Smooth muscle cell (in vitro differentiated cells): ENCODE measurements around the gene PPP4R3B. TPM values are rescaled to one million over a fixed set of nuclear protein-coding genes. Genes with fewer than 3 reads are reported as not detected.
A peak's percentile ranks its signal among the peaks of the same experiment; 100 is the strongest.

Experiments
- DNase-seq: peaks from one replicate; lab custom pipeline; 2025; ENCODE audit not compliant: unreplicated experiment; lab: John Stamatoyannopoulos, UW
- H2AFZ ChIP-seq: fragments of 200-600 bp; sonication (generic); 2 replicates; pipeline ENCODE4 v1.6.0; 2016; ENCODE audit warnings: antibody characterized with exemption, low read depth, mild to moderate bottlenecking
- H3F3A ChIP-seq: fragments of 200-600 bp; sonication (generic); 2 replicates; pipeline ENCODE4 v1.6.0; 2017; ENCODE audit warnings: antibody characterized with exemption, low read depth
- H3K27ac ChIP-seq: fragments of 200-600 bp; sonication (generic); 2 replicates; pipeline ENCODE4 v1.5.1; 2016; ENCODE audit warnings: low read depth, mild to moderate bottlenecking
- H3K27me3 ChIP-seq: fragments of 200-600 bp; sonication (generic); 2 replicates; pipeline ENCODE4 v1.6.1; 2016; ENCODE audit warnings: low read depth, mild to moderate bottlenecking
- H3K36me3 ChIP-seq: fragments of 200-600 bp; sonication (generic); 2 replicates; pipeline ENCODE4 v1.5.1; 2016; ENCODE audit warnings: low read depth
- H3K4me1 ChIP-seq: fragments of 200-600 bp; sonication (generic); 2 replicates; pipeline ENCODE4 v1.5.1; 2016; ENCODE audit warnings: low read depth
- H3K4me2 ChIP-seq: fragments of 200-600 bp; sonication (generic); 2 replicates; pipeline ENCODE4 v1.6.0; 2016; ENCODE audit warnings: mild to moderate bottlenecking
- H3K4me3 ChIP-seq: fragments of 200-600 bp; sonication (generic); 2 replicates; pipeline ENCODE4 v1.5.1; 2016; ENCODE audit warnings: mild to moderate bottlenecking
- H3K79me2 ChIP-seq: fragments of 200-600 bp; sonication (generic); 2 replicates; pipeline ENCODE4 v1.6.0; 2016; ENCODE audit warnings: low read depth, mild to moderate bottlenecking
- H3K9ac ChIP-seq: fragments of 200-600 bp; sonication (generic); 2 replicates; pipeline ENCODE4 v1.6.0; 2016; ENCODE audit warnings: low read depth
- H3K9me3 ChIP-seq: fragments of 200-600 bp; sonication (generic); replicated peaks from 2 replicates; pipeline ENCODE4 v1.5.1; 2016; ENCODE audit warnings: low read depth
- H4K20me1 ChIP-seq: fragments of 200-600 bp; sonication (generic); 2 replicates; pipeline ENCODE4 v1.6.0; 2016; ENCODE audit warnings: low read depth
- CTCF ChIP-seq: fragments of 200-600 bp; sonication (generic); IDR thresholded peaks from 2 replicates; pipeline ENCODE4 v1.5.1; 2017; ENCODE audit warnings: borderline replicate concordance, mild to moderate bottlenecking, antibody characterized with exemption; ENCODE audit not compliant: insufficient read depth, poor library complexity, severe bottlenecking
- WGBS: methylation state at CpG from one replicate; pipeline ENCODE4 v1.1.7; 2016; ENCODE audit warnings: low lambda C conversion rate; 5-methylcytosine and 5-hydroxymethylcytosine counted together
- polyA plus RNA-seq: library from polyadenylated mRNA; unstranded; fragments of >200 nt; fragmentation: Nextera tagmentation; extraction: Ambion mirVana; gene quantifications from 2 replicates; pipeline ENCODE4 v1.2.1, GENCODE V29; 2016
- total RNA-seq: library from RNA; depleted of rRNA; stranded (reverse); fragments of >200 nt; gene quantifications from 2 replicates; pipeline ENCODE4 v1.2.3, GENCODE V29; 2014

The PPP4R3B gene
- total RNA-seq (54.0 and 57.1 TPM in 2 replicates), polyA plus RNA-seq (22.8 and 25.6 TPM in 2 replicates)

GRCh38 chr2:55617175-55618024 is at the start of gene PPP4R3B:
TSS of gene PPP4R3B (minus strand) at chr2:55617622. CDS start at chr2:55617285, 337 bp downstream.
- Histone ChIP-seq H3K27ac (peak within 1 kb of the TSS; percentile 97), H3K27me3 (no peaks in the 10 kb centered on the region), H3K4me1 (peaks cover 18% of the 10 kb centered on the region), H3K4me3 (peak within 1 kb of the TSS; percentile 91), H2AFZ (peak within 1 kb of the TSS; percentile 82), H3K36me3 (peaks cover 3% of the 10 kb centered on the region), H3F3A (no peaks in the 10 kb centered on the region), H4K20me1 (peaks cover 56% of the 10 kb centered on the region), H3K9me3 (no peaks in the 10 kb centered on the region), H3K79me2 (peaks cover 75% of the 10 kb centered on the region), H3K4me2 (peak within 1 kb of the TSS; percentile 100), H3K9ac (peak within 1 kb of the TSS; percentile 98)
- peak; percentile 91 for DNase-seq
- TF ChIP-seq CTCF: peak; percentile 18
- WGBS: under 1% methylated on average over 81 of the region's 82 CpGs

- Histone ChIP-seq H3K27ac (no peak overlapping the region), H3K9me3 (no peaks in the 10 kb centered on the region), H3K4me1 (no peaks in the 10 kb centered on the region), H3K4me3 (no peak overlapping the region), H2AFZ (no peak overlapping the region), H3K27me3 (no peaks in the 10 kb centered on the region), H4K20me1 (no peaks in the 10 kb centered on the region), H3F3A (no peaks in the 10 kb centered on the region), H3K79me2 (no peaks in the 10 kb centered on the region), H3K9ac (no peak overlapping the region), H3K4me2 (no peak overlapping the region), H3K36me3 (peaks cover 18% of the 10 kb centered on the region)
- WGBS: 97% methylated on average over 2 of the region's 2 CpGs
- no peak for DNase-seq
- no peak for TF ChIP-seq CTCF
Observed at GRCh38 chr2:55653255-55653654, 35.8 kb upstream of the PPP4R3B start.

GRCh38 chr2:55649211-55649610 is 31.8 kb upstream of the PPP4R3B start:
- H3K4me3 ChIP-seq: no peak overlapping the region
- no peak for DNase-seq
- no peaks in the 10 kb centered on the region for H3K9me3 ChIP-seq
- H3K9ac ChIP-seq: no peak overlapping the region
- 98% methylated on average over 1 of the region's 1 CpG for WGBS
- no peak for TF ChIP-seq CTCF
- no peaks in the 10 kb centered on the region for H3F3A ChIP-seq
- peaks cover 4% of the 10 kb centered on the region for H3K36me3 ChIP-seq
- H3K79me2 ChIP-seq: no peaks in the 10 kb centered on the region
- H3K4me2 ChIP-seq: no peak overlapping the region
- H4K20me1 ChIP-seq: no peaks in the 10 kb centered on the region
- no peaks in the 10 kb centered on the region for H3K27me3 ChIP-seq
- H3K27ac ChIP-seq: no peak overlapping the region
- H3K4me1 ChIP-seq: no peaks in the 10 kb centered on the region
- H2AFZ ChIP-seq: no peak overlapping the region

GRCh38 chr2:55636831-55637230 is 19.4 kb upstream of the PPP4R3B start:
- H3K36me3 ChIP-seq: peaks cover 12% of the 10 kb centered on the region
- no peak for DNase-seq
- no peak overlapping the region for H3K4me3 ChIP-seq
- no peaks in the 10 kb centered on the region for H4K20me1 ChIP-seq
- H3K79me2 ChIP-seq: no peaks in the 10 kb centered on the region
- H2AFZ ChIP-seq: no peak overlapping the region
- no peak overlapping the region for H3K27ac ChIP-seq
- no peak overlapping the region for H3K4me2 ChIP-seq
- H3K27me3 ChIP-seq: no peaks in the 10 kb centered on the region
- 97% methylated on average over 3 of the region's 3 CpGs for WGBS
- no peak overlapping the region for H3K9ac ChIP-seq
- no peaks in the 10 kb centered on the region for H3F3A ChIP-seq
- no peak for TF ChIP-seq CTCF
- no peaks in the 10 kb centered on the region for H3K4me1 ChIP-seq
- H3K9me3 ChIP-seq: no peaks in the 10 kb centered on the region
